HCEC 1CT (cell line): Measurements from ENCODE around the gene NUMBL.
"Not testable (repeated sequence)": the region's sequence is repeated elsewhere in the genome, so short reads cannot be mapped to it uniquely, and the experiment has no call there.

ENCODE experiments used
- DNase-seq: peaks from one replicate; pipeline ENCODE4 v3.0.0-alpha.2; 2017

NUMBL gene

GRCh38 chr19:40690050-40690692 lies at the start of gene NUMBL:
NUMBL (minus strand) TSS chr19:40690651; CDS start chr19:40690483, 168 bp downstream.
- DNase-seq, result no peak

- DNase-seq, result no peak
Measured at GRCh38 chr19:40739030-40739839, 48.8 kb upstream of the NUMBL start.

GRCh38 chr19:40737102-40737644 lies 46.7 kb upstream of the NUMBL start:
- DNase-seq, result no peak

DNA sequence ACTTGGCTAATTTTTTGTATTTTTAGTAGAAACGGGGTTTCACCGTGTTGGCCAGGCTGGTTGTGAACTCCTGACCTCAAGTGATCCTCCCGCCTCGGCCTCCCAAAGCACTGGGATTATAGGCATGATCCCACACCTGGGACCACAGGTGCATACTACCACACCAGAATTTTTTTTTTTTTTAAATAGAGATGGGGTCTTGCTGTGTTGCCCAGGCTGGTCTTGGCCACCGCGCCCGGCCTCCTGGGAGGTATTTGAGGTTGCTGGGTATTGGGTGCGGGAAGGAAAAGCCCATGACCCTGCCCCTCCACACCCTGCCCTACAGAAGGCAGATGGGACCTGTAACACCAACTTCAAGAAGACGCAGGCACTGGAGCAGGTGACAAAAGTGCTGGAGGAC lies 46.2 kb upstream of the NUMBL start:
- DNase-seq, result no peak

DNA sequence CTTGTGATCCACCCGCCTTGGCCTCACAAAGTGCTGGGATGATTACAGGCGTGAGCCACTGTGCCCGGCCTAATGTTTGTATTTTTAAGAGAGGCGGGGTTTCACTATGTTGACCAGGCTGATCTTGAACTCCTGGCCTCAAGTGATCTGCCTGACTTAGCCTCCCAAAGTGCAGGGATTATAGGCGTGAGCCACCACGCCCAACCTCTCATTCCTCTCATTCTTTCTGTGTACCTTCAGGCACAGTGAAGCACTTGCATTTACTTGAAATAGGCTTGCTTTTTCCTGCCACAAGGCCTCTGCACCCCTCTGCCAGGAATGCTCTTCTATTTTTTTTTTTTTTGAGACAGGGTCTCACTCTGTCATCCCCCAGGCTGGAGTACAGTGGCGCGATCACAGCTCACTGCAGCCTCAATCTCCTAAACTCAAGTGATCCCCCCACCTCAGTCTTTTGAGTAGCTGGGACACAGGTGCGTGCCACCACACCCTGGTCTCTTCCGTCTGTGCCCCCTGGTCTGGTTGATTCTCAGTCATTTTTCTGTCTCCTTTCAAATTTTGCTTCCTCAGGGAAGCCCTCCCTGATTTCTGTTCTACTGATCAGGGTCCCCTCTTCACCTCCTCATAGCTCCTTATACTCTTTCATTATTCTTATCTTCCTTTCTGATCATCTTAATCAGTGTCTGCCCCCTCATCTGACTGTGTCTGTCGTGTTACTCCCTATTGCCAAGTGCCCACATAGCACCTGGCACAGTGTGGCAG lies 44.7 kb upstream of the NUMBL start:
- DNase-seq, result no peak

- no peak for DNase-seq
Measured at GRCh38 chr19:40733149-40733548, 42.7 kb upstream of the NUMBL start.

- DNase-seq, result not testable (repeated sequence)
Measured at GRCh38 chr19:40732304-40732703, 41.9 kb upstream of the NUMBL start.

- not testable (repeated sequence) for DNase-seq
Measured at GRCh38 chr19:40730065-40730464, 39.6 kb upstream of the NUMBL start.

- no peak for DNase-seq
Measured at GRCh38 chr19:40726279-40726678, 35.8 kb upstream of the NUMBL start.

- DNase-seq, result no peak
Measured at GRCh38 chr19:40724855-40725254, 34.4 kb upstream of the NUMBL start.

- DNase-seq, result no peak
Measured at GRCh38 chr19:40724315-40724714, 33.9 kb upstream of the NUMBL start.

GRCh38 chr19:40723661-40724254 lies 33.3 kb upstream of the NUMBL start:
- DNase-seq, result no peak

GRCh38 chr19:40721936-40722661 lies 31.6 kb upstream of the NUMBL start:
- DNase-seq, result peak; percentile 28

- DNase-seq, result no peak
Measured at GRCh38 chr19:40721140-40721486, 30.7 kb upstream of the NUMBL start.

DNA sequence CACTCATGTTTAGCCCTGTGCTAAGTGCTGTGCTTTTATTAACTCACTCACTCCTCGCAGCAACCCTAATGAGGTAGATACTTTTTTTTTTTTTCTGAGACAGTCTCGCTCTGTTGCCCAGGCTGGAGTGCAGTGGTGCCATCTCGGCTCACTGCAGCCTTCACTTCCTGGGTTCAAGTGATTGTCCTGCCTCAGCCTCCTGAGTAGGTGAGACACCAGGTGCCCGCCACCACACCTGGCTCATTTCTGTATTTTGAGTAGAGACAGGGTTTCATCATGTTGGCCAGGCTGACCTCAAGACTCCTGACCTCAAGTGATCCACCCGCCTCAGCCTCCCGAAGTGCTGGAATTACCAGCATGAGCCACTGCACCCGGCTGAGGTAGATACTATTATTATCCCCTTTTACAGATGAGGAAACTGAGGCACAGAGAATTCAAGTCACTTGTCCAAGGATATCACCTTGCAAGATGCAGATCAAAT lies 29.0 kb upstream of the NUMBL start:
- DNase-seq, result no peak

- peak; percentile 58 for DNase-seq
Measured at GRCh38 chr19:40718774-40719391, 28.4 kb upstream of the NUMBL start.

- peak; percentile 34 for DNase-seq
Measured at GRCh38 chr19:40717880-40718773, 27.7 kb upstream of the NUMBL start.

GRCh38 chr19:40717325-40717879 lies 27.0 kb upstream of the NUMBL start:
- DNase-seq, result no peak

- DNase-seq, result peak; percentile 95
Measured at GRCh38 chr19:40716482-40717324, 26.3 kb upstream of the NUMBL start, which contains the start of the genes COQ8B and ITPKC. COQ8B (minus strand) TSS chr19:40716886; CDS start chr19:40714632, 2,254 bp downstream. ITPKC (plus strand) TSS chr19:40717112; CDS start chr19:40717136, 24 bp downstream.
